Kasumi-1 (cell line): ENCODE results near the gene FKBP2.

Experiments used
- DNase-seq, 2 experiments: peaks; one replicate each; lab custom pipeline; 2025; lab: John Stamatoyannopoulos, UW

The FKBP2 gene

GRCh38 chr11:64249563-64250414 lies 8.9 kb downstream of the FKBP2 start:
- peak; percentile 49 to 54 for DNase-seq

- peak in 1 of 2 experiments; percentile 51 for DNase-seq
Measured at GRCh38 chr11:64250415-64251015, 9.6 kb downstream of the FKBP2 start.

- DNase-seq: peak; percentile 50 to 51
Measured at GRCh38 chr11:64251016-64251752, 10.3 kb downstream of the FKBP2 start, which contains the start of gene PLCB3. TSS of gene PLCB3 (plus strand) at chr11:64251530. CDS start at chr11:64251650, 120 bp downstream.

- DNase-seq: peak in 1 of 2 experiments; percentile 48
Measured at GRCh38 chr11:64251753-64252002, 10.8 kb downstream of the FKBP2 start.

GRCh38 chr11:64252003-64252872 lies 11.3 kb downstream of the FKBP2 start:
- peak in 1 of 2 experiments; percentile 52 for DNase-seq

- DNase-seq: no peak
Measured at GRCh38 chr11:64253043-64253442, 12.1 kb downstream of the FKBP2 start.

GRCh38 chr11:64253481-64253880 lies 12.6 kb downstream of the FKBP2 start:
- no peak for DNase-seq

GRCh38 chr11:64254326-64254725 lies 13.4 kb downstream of the FKBP2 start:
- no peak for DNase-seq

GRCh38 chr11:64255135-64256128 lies 14.5 kb downstream of the FKBP2 start:
- DNase-seq: no peak

- DNase-seq: no peak
Measured at GRCh38 chr11:64256300-64256699, 15.4 kb downstream of the FKBP2 start.

- DNase-seq: no peak
Measured at GRCh38 chr11:64258356-64258755, 17.5 kb downstream of the FKBP2 start.

- DNase-seq: no peak
Measured at GRCh38 chr11:64258946-64259532, 18.1 kb downstream of the FKBP2 start.

- no peak for DNase-seq
Measured at GRCh38 chr11:64259533-64260067, 18.7 kb downstream of the FKBP2 start.

- no peak for DNase-seq
Measured at GRCh38 chr11:64260147-64260708, 19.3 kb downstream of the FKBP2 start.

GRCh38 chr11:64261556-64262080 lies 20.7 kb downstream of the FKBP2 start:
- no peak for DNase-seq

- no peak for DNase-seq
Measured at GRCh38 chr11:64262271-64263002, 21.5 kb downstream of the FKBP2 start.

- peak; percentile 21 to 25 for DNase-seq
Measured at GRCh38 chr11:64263021-64263946, 22.4 kb downstream of the FKBP2 start.

GRCh38 chr11:64263947-64264317 lies 23.0 kb downstream of the FKBP2 start:
- no peak for DNase-seq
